GM18511 (cell line): Measurements from ENCODE around the gene OTOP3.
"Not testable (repeated sequence)": the region's sequence is repeated elsewhere in the genome, so short reads cannot be mapped to it uniquely, and the experiment has no call there.

Experiments used
- ATAC-seq: cut with Tn5 transposase; IDR thresholded peaks from one replicate; pipeline ENCODE4 v1.9.1; 2021; ENCODE audit warnings: mild to moderate bottlenecking, moderate library complexity; ENCODE audit not compliant: unreplicated experiment

Gene OTOP3

GRCh38 chr17:74981318-74981978, 45.8 kb downstream of the OTOP3 start:
- ATAC-seq, result no peak

- ATAC-seq, result no peak
Measured at GRCh38 chr17:74981979-74982662, 46.4 kb downstream of the OTOP3 start.

- not testable (repeated sequence) for ATAC-seq
Measured at GRCh38 chr17:74982663-74983313, 47.1 kb downstream of the OTOP3 start.

GRCh38 chr17:74986206-74986576, 50.5 kb downstream of the OTOP3 start:
- ATAC-seq, result no peak

- peak; percentile 96 for ATAC-seq
Measured at GRCh38 chr17:74987418-74987908, 51.8 kb downstream of the OTOP3 start, which contains the start of gene CDR2L. Gene CDR2L (plus strand): TSS chr17:74987632. CDS start chr17:74988044, 412 bp downstream.

- ATAC-seq, result peak; percentile 48
Measured at GRCh38 chr17:74987909-74988711, 52.4 kb downstream of the OTOP3 start.

GRCh38 chr17:74990581-74991105, 54.9 kb downstream of the OTOP3 start:
- no peak for ATAC-seq

- ATAC-seq, result no peak
Measured at GRCh38 chr17:74992223-74992622, 56.5 kb downstream of the OTOP3 start.

GRCh38 chr17:74994440-74994839, 58.7 kb downstream of the OTOP3 start:
- no peak for ATAC-seq

GRCh38 chr17:74995847-74996246, 60.1 kb downstream of the OTOP3 start:
- no peak for ATAC-seq

GRCh38 chr17:74998783-74999182, 63.1 kb downstream of the OTOP3 start:
- no peak for ATAC-seq

- no peak for ATAC-seq
Measured at GRCh38 chr17:74999523-74999922, 63.8 kb downstream of the OTOP3 start.
